HG02571 (cell line): ENCODE data around the gene ARL14.
"Not testable (repeated sequence)": the region's sequence is repeated elsewhere in the genome, so short reads cannot be mapped to it uniquely, and the experiment has no call there.

Experiments
- ATAC-seq: cut with Tn5 transposase; IDR thresholded peaks from one replicate; pipeline ENCODE4 v1.9.1; 2021; ENCODE audit warnings: mild to moderate bottlenecking, moderate library complexity; ENCODE audit not compliant: unreplicated experiment

The ARL14 gene

DNA sequence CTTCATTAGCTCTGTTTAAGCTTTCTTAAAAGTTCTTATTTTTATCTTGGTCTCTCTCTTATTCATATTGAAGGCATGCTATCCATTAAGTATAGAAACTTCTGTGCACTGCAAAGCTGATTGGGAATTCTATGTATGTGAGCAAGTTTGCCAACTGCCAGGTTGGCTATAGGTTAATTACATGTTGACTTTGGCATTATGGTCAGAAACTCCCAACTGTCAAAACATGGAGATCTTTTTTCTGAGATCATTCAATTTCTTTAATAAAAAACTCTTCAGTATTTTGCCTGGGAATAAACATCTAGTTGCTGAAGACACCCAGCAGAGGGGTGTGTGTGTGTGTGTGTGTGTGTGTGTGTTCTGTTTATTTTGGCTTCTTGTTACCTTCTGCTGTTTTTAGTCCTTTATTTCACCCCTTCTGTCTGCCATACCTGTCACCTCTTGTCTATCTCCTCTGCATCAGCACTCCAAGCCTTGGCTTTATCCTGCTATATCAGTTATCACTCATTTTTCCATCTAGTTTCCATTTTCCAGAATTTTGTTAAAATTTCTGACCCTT, 1.3 kb upstream of the ARL14 start:
- no peak for ATAC-seq

DNA sequence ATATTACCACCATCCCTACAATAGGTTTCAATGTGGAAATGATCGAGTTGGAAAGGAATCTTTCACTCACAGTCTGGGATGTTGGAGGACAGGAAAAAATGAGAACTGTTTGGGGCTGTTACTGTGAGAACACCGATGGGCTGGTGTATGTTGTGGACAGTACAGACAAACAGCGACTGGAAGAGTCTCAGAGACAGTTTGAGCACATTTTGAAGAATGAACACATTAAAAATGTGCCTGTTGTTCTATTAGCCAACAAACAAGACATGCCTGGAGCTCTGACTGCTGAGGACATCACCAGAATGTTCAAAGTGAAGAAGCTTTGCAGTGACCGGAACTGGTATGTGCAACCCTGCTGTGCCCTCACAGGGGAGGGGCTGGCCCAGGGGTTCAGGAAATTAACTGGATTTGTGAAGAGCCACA, 510 bp downstream of the ARL14 start:
- no peak for ATAC-seq

DNA sequence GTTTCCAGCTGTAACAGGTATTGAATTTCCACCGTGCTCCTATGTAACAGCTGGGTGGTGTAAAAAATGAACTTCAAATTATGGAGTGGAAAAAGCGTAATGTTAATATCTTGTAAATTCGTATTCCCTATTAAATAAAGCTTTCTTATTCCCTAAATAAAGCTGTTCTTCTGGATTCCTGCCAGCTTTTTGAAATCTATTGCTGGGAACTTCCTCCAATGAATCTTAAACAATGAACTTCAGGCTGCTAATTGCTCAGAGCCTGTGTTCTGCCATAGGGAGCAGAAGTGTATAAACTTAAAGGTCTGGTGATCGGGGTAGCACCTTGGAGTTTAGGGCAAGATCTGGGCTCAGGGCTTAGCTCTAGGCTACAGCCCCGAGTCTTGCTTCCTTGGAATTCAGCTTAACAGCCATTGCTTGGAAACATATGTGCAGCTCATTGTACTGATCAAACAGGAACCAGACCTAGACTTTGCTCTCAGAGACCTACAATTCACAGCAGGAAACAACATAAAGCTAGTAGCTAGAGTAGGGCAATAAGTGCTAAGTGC, 1.4 kb downstream of the ARL14 start:
- ATAC-seq, result no peak

- ATAC-seq, result no peak
These were observed 7.4 kb downstream of the ARL14 start for GRCh38 chr3:160684368-160684740.

DNA sequence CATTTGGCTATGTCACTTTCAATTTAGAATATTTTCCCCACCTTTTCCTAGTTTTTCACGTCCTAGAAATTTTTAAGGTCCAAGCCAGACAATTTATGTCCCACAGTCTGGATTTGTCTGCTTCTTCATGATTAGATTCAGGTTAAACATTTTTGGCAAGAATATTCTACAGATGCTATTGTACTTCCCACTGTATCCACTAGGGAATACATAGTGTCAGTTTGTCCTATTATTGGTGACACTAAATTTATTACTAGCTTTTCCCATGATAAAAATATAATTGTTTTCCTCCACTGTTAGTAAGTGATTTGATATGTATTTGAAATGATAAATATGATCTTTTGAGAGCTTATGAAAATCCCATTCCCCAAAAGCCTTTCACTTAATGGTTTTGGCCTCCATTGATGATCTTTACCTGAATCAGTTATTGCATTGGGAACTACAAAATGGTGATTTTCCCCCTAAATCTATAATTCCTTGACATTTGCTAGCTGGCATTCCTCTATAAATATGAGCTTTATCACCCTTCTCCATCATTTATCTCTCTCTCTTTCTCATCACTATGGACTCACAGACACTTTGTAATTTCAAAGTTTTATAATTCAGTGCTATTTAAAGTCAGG, 8.3 kb downstream of the ARL14 start:
- no peak for ATAC-seq

DNA sequence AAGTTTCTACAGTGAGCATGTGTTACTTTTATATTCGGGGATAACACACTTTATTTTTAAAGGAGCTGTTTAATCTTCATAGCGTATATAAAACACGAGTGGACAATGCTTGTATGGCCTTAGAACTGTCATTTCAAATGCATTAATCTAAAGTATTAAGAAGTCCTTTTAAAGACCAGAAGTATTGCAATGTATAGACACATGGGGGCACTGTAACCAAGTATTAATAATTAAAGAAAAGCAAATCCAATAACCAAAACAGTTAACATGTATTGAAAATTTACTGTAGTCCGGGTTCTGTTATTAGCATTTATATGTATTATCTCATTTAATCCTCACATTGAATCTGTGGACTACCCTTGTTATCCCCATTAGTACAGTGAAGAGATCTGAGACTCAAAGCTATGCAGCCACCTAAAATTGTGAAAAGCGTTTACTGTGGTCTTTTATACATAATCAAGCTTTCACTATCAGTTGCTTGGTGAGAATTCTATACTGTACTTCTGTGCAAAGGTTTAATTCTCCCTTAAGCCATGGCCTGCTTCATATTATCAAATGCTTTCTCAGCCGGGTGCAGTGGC, 10.1 kb downstream of the ARL14 start:
- ATAC-seq, result no peak

DNA sequence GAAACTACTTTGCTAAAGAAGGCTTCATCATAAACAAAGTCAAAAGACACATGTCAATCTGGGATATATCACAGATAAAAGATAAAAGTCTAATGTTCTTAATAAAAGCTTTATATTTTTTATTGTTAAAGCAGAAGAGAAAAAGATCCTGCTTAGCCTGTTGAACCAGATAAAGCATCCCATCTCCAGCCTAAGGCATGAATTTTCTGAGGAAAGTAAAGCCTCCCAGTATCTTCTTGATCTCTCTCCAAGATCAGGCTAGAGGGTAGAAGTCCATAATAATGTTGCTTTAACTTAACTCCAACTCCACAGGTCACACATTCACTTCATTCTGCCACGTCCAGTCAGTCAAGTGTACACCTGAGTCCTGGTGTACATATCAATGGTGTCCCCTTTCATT, 14.2 kb downstream of the ARL14 start:
- ATAC-seq, result no peak

GRCh38 chr3:160691962-160692361, 15.0 kb downstream of the ARL14 start:
- ATAC-seq, result no peak

- no peak for ATAC-seq
These were observed 16.2 kb downstream of the ARL14 start for GRCh38 chr3:160693191-160693590.

- no peak for ATAC-seq
These were observed 17.4 kb downstream of the ARL14 start for GRCh38 chr3:160694345-160694744.

- ATAC-seq, result no peak
These were observed 18.0 kb downstream of the ARL14 start for GRCh38 chr3:160695003-160695402.

DNA sequence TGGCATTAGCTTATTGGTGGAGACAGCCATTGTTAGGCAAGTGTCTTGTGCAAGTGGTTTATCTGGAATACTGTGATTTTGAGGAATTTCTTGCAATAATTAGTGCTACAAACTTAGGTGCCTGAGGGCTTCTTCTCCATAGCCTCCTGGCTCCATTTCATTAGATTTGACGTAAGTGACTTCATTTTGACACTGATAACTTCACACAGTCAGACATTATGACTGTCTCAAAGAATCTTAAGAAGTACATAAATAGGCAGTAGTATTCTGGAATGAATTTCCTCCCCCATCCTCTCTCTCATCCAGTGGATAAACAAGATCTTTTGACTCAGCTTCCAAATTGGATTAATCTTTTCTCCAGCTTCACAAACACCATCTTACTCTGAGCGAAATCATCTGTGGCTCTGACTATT, 19.0 kb downstream of the ARL14 start:
- ATAC-seq, result no peak

- ATAC-seq, result peak; percentile 64
These were observed 20.8 kb downstream of the ARL14 start for GRCh38 chr3:160697637-160698380.

DNA sequence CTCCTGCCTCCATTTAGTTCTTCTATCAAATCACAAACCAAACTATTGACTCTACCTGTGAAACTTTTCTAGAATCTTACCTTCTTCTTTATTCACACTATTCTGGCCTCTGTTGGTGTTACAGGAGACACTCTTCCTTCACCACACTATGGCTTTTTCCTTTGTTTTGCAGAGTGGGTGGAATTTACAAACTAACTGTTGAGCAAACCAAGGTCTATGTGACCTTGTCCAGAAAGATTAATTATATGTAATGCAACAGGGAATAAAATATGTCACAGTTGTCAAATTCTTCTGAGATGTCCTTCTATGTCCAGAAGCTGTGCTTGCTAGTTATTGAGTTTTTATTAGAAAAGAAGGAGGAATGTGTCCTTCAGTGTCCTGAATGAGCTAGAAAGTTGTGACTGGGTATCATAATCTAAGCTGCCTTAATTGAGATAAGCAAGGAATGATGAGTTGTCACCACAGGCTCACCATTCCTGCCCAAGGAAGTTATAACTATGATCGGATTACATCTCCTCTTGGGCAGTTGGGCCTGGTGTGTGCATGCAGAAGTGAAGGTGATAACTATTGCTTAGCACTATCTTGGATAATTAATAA, 21.7 kb downstream of the ARL14 start:
- no peak for ATAC-seq

- no peak for ATAC-seq
These were observed 24.5 kb downstream of the ARL14 start for GRCh38 chr3:160701490-160701889.

GRCh38 chr3:160702290-160702689, 25.3 kb downstream of the ARL14 start:
- no peak for ATAC-seq

DNA sequence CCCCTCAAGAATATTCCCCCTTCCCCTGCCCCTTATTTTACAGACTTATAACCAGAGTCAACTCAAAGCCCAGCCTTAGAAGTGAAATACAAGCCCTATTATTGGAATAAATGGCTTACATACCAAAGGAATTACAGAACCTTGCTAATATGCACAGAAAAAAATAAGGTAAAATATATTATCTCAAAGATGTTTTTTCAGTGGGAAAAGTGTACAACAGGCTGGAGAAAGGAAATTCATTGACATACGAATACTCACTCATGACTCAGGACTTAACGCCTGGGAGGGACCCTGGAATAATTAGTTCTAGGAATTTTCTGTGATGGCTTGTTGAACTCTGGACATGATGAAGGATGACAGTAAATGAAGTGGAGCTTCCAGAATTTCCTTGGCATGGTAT, 27.0 kb downstream of the ARL14 start:
- no peak for ATAC-seq

DNA sequence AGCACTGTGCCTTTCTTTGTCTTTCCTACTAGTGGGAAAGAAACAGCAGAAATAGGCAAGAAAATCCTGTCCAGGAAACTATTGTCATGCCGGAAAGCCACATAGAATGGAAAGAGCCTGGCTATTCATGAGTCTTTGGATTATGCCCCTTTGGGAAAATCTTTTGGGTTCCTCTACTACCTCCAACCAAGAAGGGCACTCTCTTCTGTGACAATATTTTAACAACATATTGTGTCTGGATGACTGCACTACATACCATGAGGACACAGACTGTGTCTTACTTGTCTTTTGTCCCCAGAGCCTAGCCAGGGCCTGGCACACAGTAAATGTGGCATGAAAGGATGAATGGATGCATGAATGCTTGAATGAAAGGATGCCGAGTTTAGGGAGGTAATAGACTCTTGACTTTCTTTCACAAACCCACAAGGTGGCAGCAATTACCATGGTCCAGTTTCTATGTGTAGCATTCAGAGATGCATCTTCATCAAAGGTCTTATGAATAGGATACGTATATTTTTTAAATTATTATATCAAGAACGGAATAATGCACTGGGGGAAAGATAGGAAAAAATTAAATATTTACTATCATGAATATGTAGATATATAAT, 30.3 kb downstream of the ARL14 start:
- peak; percentile 57 for ATAC-seq

DNA sequence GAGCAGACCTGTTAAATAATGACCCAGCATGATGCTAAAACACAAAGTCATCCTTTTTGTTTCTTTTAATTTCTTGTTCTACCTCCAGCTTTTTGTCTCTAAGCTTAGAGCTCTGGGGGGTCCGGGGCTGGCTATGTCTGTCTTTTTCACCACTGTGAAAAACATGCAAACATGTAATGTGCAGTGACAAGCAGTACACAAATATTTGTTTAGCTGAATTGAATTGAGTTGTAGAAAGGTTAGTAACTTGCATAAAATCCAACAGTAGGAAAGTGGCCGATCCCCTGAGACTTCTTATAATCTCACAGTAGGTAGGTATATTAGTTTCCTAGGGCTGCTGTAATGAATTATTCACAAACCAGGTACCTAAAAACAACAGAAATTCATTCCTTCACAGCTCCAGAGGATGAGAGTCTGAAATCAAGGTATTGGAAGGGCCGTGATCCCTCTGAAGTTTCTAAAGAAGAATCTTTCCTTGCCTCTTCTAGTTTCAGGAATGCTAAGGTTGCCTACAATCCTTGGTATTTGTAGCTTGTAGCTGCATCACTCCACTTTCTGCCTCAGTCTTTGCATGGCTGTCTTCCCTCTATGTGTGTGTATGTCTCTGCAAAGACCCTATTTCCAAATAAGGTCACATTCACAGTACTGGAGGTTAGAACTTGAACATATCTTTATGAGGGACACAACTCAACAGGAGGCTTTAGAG, 32.7 kb downstream of the ARL14 start:
- ATAC-seq, result no peak

- ATAC-seq, result not testable (repeated sequence)
These were observed 36.2 kb downstream of the ARL14 start for GRCh38 chr3:160713144-160713543.
